ENCODE measurements around the gene EPHB1.

EPHB1 gene

GRCh38 chr3:134918441-134918840, 123.4 kb downstream of the EPHB1 start:
- no peak for DNase-seq

DNA sequence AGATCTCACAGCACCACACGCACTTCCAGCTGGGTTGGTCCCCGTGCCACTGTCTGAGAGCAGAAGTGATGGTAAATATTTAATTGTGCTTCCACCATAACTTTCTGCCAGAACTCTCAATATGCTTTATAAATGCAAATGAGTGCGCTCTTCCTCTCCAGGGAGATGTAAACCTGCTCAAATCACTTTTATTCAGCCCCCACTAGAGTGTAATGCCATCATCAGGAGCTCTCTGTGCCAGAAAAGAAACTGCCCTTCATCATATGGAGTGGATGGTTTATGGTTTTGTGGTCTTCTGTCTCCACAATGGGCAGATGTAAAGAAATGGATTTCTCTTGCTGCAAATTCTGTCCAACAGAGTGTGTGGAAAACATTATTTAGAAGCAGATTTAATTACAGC, 127.0 kb downstream of the EPHB1 start:
- DNase-seq = no peak

- no peak for DNase-seq
These were observed 127.8 kb downstream of the EPHB1 start for GRCh38 chr3:134922866-134923265.

DNA sequence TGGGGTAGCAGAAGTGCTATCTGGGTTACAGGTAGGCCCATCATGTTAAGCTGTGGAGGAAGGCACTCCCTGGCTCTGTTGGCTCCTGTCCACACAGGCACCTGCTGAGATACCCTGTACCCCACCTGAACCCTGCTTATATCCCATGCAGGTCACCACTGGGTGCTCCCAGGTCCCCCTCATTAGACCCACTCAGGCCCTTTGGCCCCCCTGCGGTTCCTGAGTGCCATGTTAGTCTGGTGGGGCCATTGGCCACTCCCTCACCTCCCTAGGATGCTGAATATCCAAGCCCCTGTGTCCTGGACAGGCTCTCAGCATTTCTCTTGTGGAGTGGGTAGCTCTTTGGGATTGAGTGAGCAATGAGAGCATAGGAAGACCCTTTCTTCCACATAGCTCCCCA, 128.2 kb downstream of the EPHB1 start:
- DNase-seq = no peak

GRCh38 chr3:134927599-134927998, 132.5 kb downstream of the EPHB1 start:
- no peak for DNase-seq

- no peak for DNase-seq
These were observed 133.3 kb downstream of the EPHB1 start for GRCh38 chr3:134928392-134928791.

- DNase-seq = no peak
These were observed 133.8 kb downstream of the EPHB1 start for GRCh38 chr3:134928819-134929218.

DNA sequence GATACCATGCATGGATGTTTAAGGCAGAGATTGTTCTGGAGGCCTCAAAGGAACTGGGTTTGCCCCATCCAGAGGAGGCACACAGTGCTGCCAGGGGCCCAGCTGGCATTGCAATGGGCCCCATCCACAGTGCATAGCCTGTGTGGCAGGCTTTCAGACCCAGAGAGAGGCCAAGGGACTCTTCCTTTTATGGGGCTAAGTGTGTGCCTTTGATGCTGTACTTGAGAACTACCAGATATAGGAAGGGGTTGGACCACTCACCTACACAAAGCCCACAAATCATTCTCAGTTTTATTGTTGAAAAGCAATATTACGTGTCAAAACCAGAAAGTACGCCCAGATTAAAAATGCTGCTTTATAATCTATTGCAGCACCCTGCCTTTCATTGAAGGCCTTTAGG, 134.9 kb downstream of the EPHB1 start:
- DNase-seq = no peak

DNA sequence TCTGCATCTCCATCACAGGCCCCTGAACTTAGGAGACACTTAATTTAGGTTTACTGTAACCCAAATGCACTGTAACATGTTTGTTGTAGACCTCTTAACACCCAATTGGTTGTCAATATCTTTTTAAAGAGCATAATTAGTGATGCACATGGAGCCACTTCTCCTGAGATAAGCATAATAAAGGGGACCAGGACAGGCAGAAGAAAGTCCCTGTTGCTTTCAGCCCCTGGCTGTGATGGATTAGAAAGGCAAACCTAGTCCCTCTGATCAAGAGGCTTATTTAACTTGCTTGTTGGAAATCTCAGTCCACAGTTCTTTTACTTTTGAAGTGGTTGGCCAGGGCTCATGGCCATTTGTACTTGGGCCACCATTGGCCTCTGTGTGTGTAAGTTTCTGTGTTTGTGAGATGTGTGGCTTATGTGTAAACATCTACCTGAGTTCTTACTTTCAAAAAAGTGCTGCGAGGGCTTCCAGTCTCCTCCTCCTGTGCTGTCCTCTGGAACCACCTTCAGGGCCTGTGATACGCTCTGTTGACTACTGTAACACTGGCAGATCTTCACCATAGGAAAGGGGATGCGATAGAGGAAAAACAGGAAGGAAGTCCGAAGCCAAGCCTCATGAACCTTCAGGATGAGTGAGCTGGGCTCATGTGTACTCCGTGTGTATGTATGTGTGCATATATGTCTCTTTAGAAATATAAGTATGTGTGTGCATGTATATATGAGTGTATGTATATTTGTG, 136.2 kb downstream of the EPHB1 start:
- no peak for DNase-seq

GRCh38 chr3:134932035-134932434, 137.0 kb downstream of the EPHB1 start:
- DNase-seq = no peak

DNA sequence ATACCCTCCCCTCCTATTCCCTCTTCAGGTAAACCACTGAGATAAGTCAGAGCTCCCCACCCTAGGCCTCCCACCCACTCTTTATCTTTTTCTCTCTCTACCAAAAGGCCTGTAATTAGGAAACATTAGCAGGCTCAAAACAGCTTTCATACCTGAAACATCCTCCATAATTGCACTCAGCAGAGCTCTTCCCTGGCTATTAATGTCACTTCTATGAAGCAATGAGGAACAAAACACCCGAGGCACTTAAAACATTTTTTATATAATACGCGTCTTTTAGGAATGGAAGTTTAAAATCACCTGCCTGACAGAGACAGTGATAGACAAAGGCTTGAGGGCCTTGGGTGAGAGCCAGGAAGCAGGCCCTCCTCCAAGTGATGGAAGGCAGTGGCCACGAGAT, 138.9 kb downstream of the EPHB1 start:
- DNase-seq = no peak

DNA sequence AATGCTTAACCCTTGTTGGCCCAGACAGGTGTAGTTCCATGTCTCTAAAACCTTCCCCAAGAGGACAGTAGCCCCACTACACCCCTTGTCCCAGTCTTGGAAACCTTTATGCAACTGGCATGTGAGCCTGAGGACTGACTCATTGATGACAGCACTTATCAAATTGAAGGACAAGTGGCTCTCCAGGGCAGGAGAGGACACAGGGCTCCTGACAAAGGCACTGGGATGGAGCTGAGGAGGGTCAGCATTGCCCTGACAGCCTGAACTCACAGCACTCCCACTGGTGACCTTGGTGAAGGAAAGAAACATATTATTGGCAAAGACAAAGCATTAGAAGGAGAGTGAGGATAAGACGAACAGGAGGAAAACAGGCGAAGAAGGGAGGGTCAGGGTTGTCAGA, 139.9 kb downstream of the EPHB1 start:
- DNase-seq = no peak

DNA sequence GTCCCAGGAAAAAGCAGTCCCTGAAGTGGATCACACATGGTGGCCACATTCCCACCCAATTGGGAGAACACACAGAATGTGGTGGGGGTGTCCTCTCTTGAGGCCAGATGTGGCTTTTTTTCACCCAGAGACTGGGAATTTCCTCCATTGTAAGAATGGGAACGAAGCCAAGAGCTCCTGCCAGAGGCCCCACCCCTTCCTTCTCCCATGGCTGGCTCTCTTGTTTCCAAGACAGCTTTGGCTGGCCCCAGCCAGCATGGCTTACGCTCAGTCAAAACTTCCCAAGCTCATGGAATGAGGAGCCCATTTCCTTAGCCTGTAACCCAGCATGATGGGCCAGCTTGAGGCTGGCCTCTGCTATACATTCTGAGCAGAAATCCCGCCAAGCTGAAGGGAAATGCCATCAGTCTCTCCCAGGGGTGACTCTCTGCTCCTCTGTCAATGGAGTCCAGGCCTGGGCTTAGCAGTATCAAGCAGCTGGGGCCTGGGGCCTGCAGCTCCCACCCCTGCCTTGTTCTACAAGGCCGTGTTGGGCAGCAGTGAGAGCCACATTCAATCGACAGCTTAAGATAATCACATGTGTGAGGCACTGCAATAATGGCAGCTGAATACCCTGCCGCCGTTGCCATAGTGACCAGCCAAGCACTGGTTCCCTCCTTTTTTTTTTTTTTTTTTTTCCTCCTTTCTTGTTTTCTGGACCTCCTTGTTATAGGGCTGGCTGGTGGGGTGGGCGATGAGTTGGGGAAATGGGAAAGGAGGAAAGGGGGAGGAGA, 142.4 kb downstream of the EPHB1 start:
- no peak for DNase-seq

DNA sequence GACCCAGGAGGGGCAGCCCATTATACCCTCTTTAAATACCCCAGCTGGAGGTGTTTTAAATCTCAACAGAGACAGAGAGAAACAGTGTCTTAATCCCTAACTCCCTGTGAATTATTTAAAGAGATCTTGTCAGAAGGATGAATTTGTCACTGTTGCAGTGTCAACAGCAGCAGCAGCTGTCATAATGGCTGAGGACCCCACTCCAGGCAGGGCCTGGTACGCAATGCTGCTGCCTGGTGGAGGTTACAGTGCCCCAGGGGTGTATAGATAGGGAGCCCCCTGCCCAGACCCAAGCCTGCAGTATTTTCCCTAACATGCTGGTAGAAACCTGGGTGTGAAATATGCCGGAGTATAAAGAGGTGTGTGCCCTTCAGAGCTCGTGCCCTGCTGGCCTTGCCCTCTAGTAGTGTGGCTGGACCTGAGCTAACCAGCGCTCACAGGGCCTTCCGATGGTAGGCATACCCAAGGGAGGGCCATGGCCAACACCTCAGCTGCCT, 143.0 kb downstream of the EPHB1 start:
- DNase-seq = no peak

GRCh38 chr3:134939978-134940377, 144.9 kb downstream of the EPHB1 start:
- DNase-seq = no peak

- no peak for DNase-seq
These were observed 146.8 kb downstream of the EPHB1 start for GRCh38 chr3:134941820-134942219.

DNA sequence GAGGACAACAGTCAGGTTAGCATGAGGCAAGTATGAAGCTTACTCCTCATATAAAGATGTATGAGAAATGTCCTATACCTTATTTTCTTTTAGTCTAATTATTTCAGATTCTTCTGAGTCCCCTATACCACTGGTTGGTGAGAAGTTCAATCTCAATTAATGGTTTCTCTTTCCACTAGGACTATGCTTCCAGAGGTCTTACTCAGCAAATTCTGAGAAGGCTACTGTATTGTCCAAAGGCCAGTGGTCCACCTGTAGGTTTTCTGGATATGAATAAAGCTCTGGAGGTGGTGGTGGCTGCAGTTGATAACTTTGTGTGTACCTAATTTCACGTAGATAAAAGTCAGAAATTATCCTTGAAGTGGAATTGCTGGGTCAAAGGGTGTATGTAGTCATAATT, 149.4 kb downstream of the EPHB1 start:
- no peak for DNase-seq

- no peak for DNase-seq
These were observed 154.1 kb downstream of the EPHB1 start for GRCh38 chr3:134949150-134949549.

DNA sequence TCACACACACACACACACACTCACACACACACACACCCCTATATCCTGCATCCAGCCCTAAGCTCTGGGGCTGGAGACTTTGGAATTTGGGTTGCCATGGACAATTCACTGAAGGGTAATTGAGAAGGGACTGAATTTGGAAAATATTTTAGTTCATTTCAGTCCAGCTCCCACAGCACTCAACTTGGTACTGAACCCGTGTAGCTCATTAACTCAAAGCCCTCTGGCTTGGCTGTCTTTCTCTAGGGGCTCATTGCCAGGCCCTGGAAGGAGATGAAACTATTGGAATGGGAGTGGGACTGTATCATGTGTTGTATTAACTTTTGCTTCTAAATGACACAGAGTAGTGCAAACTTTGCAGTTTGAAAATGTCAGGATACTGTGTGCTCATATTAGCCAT, 157.3 kb downstream of the EPHB1 start:
- no peak for DNase-seq

DNA sequence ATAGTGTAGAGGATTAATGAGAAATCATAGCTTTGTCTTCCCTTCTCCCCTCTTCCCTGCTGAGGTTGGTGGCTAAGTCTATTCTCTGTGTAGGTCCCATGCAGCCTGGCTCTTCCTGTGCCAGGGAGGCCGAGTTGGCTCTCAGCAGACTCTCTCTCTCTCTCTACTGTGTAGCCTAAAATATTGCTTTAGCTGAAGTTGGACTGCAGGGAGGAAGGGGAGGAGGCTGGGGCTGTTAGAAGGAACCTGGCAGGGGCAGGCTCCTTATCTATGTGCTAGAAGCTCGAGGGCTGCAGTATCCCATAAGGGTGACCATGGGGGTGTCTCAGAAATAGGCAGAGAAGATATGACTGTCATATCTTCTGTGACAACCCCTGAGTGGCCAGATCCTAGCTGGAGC, 160.8 kb downstream of the EPHB1 start:
- no peak for DNase-seq

GRCh38 chr3:134956395-134956794, 161.3 kb downstream of the EPHB1 start:
- DNase-seq = no peak

GRCh38 chr3:134956844-134957243, 161.8 kb downstream of the EPHB1 start:
- no peak for DNase-seq

DNA sequence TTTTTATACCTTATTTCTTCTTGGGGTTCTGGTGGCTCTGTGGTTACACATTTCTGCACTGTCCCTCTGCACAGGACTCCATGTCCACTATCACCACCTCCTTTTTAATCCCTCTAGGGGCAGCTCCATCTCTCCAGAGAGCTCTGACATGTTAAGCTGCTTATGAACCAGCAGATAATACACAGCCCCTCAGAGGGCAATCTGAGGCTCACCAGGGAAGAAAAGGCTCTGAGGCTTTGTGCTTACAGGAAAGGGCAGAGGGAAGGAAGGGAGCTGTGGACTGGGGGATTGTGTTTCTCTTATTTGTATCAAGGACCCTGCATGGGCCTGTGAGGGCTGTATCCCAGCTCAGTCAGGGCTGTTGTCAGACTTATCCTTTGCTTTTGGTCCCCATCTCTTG, 164.5 kb downstream of the EPHB1 start:
- DNase-seq = no peak

GRCh38 chr3:134964226-134964625, 169.2 kb downstream of the EPHB1 start:
- DNase-seq = no peak

Measured in activated gamma-delta T cell treated with Interleukin-2 at 50 U/mL for 16 hours (primary cell).